HepG2 (cell line): Measurements from ENCODE around the gene GTF2F2. TPM values are rescaled to one million over a fixed set of nuclear protein-coding genes. Genes with fewer than 3 reads are reported as not detected.

Experiments used
- CREM ChIP-seq, 2 experiments: sonication (generic) in 1 of 2; formaldehyde crosslinking in 1 of 2; IDR thresholded peaks; 2 replicates each; pipeline versions ENCODE4 v1.4.0 to v1.6.1; 2016 to 2020; ENCODE audit warnings: antibody characterized with exemption in 1 of 2, mild to moderate bottlenecking in 1 of 2, missing genetic modification reagents in 1 of 2
- EHMT2 ChIP-seq: fragments of 200-600 bp; sonication (generic); IDR thresholded peaks from 2 replicates; pipeline ENCODE4 v1.7.0; 2017; ENCODE audit warnings: antibody characterized with exemption, low read depth, low read length, borderline replicate concordance
- JARID2 ChIP-seq: sonication (generic); formaldehyde crosslinking; IDR thresholded peaks from 2 replicates; pipeline ENCODE4 v1.8.1; 2023; ENCODE audit warnings: missing genetic modification reagents, inconsistent platforms; ENCODE audit not compliant: insufficient replicate concordance
- NFATC3 ChIP-seq: sonication (generic); formaldehyde crosslinking; IDR thresholded peaks from 2 replicates; pipeline ENCODE4 v1.5.1; 2020; ENCODE audit warnings: mild to moderate bottlenecking, missing genetic modification reagents
- RXRA ChIP-seq: sonication (generic); formaldehyde crosslinking; IDR thresholded peaks from 2 replicates; pipeline ENCODE4 v1.5.1; 2020; ENCODE audit warnings: missing genetic modification reagents
- SIN3A ChIP-seq: IDR thresholded peaks from 2 replicates; pipeline ENCODE4 v1.6.1; 2011; ENCODE audit warnings: low read depth, mild to moderate bottlenecking, control low read depth, low read length, borderline replicate concordance
- SMARCE1 ChIP-seq: fragments of 450-650 bp; IDR thresholded peaks from 2 replicates; pipeline ENCODE4 v1.6.1; 2017; ENCODE audit warnings: borderline replicate concordance
- WIZ ChIP-seq: sonication (generic); formaldehyde crosslinking; IDR thresholded peaks from 2 replicates; pipeline ENCODE4 v1.5.1; 2020; ENCODE audit warnings: mild to moderate bottlenecking, missing genetic modification reagents
- ZFP37 ChIP-seq: sonication (generic); formaldehyde crosslinking; IDR thresholded peaks from 2 replicates; pipeline ENCODE4 v1.4.0; 2020; ENCODE audit warnings: missing genetic modification reagents, borderline replicate concordance
- ZFY ChIP-seq: sonication (generic); formaldehyde crosslinking; IDR thresholded peaks from 2 replicates; pipeline ENCODE4 v1.4.0; 2020; ENCODE audit warnings: missing genetic modification reagents
- ZMYM4 ChIP-seq: sonication (generic); formaldehyde crosslinking; IDR thresholded peaks from 2 replicates; pipeline ENCODE4 v1.8.1; 2023; ENCODE audit warnings: mild to moderate bottlenecking, missing genetic modification reagents
- polyA plus RNA-seq, 8 experiments: library from polyadenylated mRNA; depleted of rRNA in 3 of 8; stranded (reverse) in 7 of 8; unstranded in 1 of 8; fragments of >200 nt; fragmentation: Illumina TruSeq in 4 of 8; extraction: Trizol in 4 of 8; gene quantifications; 2 replicates each; pipeline versions ENCODE4 v1.2.1 to v1.2.3, GENCODE V29; 2011 to 2016; ENCODE audit warnings: low read depth in 4 of 8, missing spikeins in 1 of 8, mixed read lengths in 1 of 8; ENCODE audit not compliant: insufficient read depth in 1 of 8
- total RNA-seq, 5 experiments: library from RNA; depleted of rRNA; stranded (reverse); fragments of >200 nt; fragmentation: Illumina TruSeq; extraction: Trizol; gene quantifications; 2 replicates each; pipeline ENCODE4 v1.2.3, GENCODE V29; 2016; ENCODE audit warnings: low read depth in 1 of 5
- TF ChIP-seq, protein P1 (sequence below): sonication (generic); formaldehyde crosslinking; IDR thresholded peaks from 2 replicates; pipeline ENCODE4 v1.8.0; 2022; ENCODE audit warnings: mild to moderate bottlenecking, missing genetic modification reagents; ENCODE audit not compliant: insufficient replicate concordance
- TF ChIP-seq, protein P2 (sequence below): sonication (generic); formaldehyde crosslinking; IDR thresholded peaks from 2 replicates; pipeline ENCODE4 v1.4.0; 2020; ENCODE audit warnings: mild to moderate bottlenecking, missing genetic modification reagents
- TF ChIP-seq, protein P3 (sequence below): sonication (generic); formaldehyde crosslinking; IDR thresholded peaks from 2 replicates; pipeline ENCODE4 v1.4.0; 2020; ENCODE audit warnings: mild to moderate bottlenecking, missing genetic modification reagents
- TF ChIP-seq, protein P4 (sequence below): sonication (generic); formaldehyde crosslinking; conservative IDR thresholded peaks from 2 replicates; pipeline ENCODE4 v1.5.0; 2020; ENCODE audit warnings: missing genetic modification reagents
- TF ChIP-seq, protein P5 (sequence below): IDR thresholded peaks from 2 replicates; pipeline ENCODE4 v1.6.1; 2016; ENCODE audit warnings: missing compliant biosample characterization, missing genetic modification reagents, borderline replicate concordance
- TF ChIP-seq, protein P6 (sequence below): sonication (generic); formaldehyde crosslinking; IDR thresholded peaks from 2 replicates; pipeline ENCODE4 v1.4.0; 2020; ENCODE audit warnings: missing genetic modification reagents

Gene GTF2F2
- total and polyA plus RNA-seq, 2 of the 13 experiments (the other 11 are each of a cell fraction or from before 2014, with no cell fraction given), result 10.6 to 32.8 TPM

DNA sequence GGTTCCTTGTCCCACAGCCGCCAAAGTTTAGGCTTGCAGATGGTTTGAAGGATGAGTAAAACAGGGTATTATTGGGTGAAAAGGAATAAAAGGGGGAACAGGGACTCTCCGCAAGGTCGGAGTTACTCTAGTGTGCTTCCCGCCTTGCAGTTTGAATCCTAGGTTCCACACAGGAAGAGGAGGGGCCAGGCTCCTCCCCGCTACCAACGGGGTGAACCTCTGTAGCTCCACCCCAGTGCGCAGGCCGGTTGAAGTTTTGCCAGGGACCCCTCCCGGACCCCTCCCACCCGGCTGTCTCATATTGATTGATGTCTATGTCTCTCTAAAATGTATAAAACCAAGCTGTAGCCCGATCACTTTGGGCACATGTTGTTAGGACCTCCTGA is 11.6 kb upstream of the GTF2F2 start (continued):
- TF ChIP-seq, protein P1, sequence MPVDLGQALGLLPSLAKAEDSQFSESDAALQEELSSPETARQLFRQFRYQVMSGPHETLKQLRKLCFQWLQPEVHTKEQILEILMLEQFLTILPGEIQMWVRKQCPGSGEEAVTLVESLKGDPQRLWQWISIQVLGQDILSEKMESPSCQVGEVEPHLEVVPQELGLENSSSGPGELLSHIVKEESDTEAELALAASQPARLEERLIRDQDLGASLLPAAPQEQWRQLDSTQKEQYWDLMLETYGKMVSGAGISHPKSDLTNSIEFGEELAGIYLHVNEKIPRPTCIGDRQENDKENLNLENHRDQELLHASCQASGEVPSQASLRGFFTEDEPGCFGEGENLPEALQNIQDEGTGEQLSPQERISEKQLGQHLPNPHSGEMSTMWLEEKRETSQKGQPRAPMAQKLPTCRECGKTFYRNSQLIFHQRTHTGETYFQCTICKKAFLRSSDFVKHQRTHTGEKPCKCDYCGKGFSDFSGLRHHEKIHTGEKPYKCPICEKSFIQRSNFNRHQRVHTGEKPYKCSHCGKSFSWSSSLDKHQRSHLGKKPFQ (CRISPR knock-in tag), result no peak
- TF ChIP-seq, protein P2, sequence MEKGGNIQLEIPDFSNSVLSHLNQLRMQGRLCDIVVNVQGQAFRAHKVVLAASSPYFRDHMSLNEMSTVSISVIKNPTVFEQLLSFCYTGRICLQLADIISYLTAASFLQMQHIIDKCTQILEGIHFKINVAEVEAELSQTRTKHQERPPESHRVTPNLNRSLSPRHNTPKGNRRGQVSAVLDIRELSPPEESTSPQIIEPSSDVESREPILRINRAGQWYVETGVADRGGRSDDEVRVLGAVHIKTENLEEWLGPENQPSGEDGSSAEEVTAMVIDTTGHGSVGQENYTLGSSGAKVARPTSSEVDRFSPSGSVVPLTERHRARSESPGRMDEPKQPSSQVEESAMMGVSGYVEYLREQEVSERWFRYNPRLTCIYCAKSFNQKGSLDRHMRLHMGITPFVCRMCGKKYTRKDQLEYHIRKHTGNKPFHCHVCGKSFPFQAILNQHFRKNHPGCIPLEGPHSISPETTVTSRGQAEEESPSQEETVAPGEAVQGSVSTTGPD (CRISPR knock-in tag), result no peak
- TF ChIP-seq, protein P3, sequence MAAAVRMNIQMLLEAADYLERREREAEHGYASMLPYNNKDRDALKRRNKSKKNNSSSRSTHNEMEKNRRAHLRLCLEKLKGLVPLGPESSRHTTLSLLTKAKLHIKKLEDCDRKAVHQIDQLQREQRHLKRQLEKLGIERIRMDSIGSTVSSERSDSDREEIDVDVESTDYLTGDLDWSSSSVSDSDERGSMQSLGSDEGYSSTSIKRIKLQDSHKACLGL (CRISPR knock-in tag), result no peak
- TF ChIP-seq WIZ (CRISPR knock-in tag), result no peak
- no peak for TF ChIP-seq RXRA
- TF ChIP-seq JARID2 (CRISPR knock-in tag), result no peak
- no peak for TF ChIP-seq SIN3A
- TF ChIP-seq EHMT2, result no peak
- TF ChIP-seq, protein P4, sequence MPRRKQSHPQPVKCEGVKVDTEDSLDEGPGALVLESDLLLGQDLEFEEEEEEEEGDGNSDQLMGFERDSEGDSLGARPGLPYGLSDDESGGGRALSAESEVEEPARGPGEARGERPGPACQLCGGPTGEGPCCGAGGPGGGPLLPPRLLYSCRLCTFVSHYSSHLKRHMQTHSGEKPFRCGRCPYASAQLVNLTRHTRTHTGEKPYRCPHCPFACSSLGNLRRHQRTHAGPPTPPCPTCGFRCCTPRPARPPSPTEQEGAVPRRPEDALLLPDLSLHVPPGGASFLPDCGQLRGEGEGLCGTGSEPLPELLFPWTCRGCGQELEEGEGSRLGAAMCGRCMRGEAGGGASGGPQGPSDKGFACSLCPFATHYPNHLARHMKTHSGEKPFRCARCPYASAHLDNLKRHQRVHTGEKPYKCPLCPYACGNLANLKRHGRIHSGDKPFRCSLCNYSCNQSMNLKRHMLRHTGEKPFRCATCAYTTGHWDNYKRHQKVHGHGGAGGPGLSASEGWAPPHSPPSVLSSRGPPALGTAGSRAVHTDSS (CRISPR knock-in tag), result no peak
- no peak for TF ChIP-seq ZFP37 (CRISPR knock-in tag)
- no peak for TF ChIP-seq ZFY (CRISPR knock-in tag)
- no peak for TF ChIP-seq NFATC3
- TF ChIP-seq, protein P5, sequence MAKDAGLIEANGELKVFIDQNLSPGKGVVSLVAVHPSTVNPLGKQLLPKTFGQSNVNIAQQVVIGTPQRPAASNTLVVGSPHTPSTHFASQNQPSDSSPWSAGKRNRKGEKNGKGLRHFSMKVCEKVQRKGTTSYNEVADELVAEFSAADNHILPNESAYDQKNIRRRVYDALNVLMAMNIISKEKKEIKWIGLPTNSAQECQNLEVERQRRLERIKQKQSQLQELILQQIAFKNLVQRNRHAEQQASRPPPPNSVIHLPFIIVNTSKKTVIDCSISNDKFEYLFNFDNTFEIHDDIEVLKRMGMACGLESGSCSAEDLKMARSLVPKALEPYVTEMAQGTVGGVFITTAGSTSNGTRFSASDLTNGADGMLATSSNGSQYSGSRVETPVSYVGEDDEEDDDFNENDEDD (CRISPR knock-in tag), result peak; percentile 88; the same call in 1 of the 2 replicates
- TF ChIP-seq, protein P6, sequence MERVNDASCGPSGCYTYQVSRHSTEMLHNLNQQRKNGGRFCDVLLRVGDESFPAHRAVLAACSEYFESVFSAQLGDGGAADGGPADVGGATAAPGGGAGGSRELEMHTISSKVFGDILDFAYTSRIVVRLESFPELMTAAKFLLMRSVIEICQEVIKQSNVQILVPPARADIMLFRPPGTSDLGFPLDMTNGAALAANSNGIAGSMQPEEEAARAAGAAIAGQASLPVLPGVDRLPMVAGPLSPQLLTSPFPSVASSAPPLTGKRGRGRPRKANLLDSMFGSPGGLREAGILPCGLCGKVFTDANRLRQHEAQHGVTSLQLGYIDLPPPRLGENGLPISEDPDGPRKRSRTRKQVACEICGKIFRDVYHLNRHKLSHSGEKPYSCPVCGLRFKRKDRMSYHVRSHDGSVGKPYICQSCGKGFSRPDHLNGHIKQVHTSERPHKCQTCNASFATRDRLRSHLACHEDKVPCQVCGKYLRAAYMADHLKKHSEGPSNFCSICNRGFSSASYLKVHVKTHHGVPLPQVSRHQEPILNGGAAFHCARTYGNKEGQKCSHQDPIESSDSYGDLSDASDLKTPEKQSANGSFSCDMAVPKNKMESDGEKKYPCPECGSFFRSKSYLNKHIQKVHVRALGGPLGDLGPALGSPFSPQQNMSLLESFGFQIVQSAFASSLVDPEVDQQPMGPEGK (CRISPR knock-in tag), result peak; percentile 62
- peak; percentile 17; the same call in 1 of the 2 replicates for TF ChIP-seq ZMYM4 (CRISPR knock-in tag)
- TF ChIP-seq SMARCE1, result no peak
- TF ChIP-seq CREM (IDR thresholded peaks at IDR 0.05), result no peak
- TF ChIP-seq CREM (CRISPR knock-in tag; IDR thresholded peaks at IDR 0.05), result no peak
